H9 (cell line): ENCODE measurements around the gene SNX5. TPM values are rescaled to one million over a fixed set of nuclear protein-coding genes. Genes with fewer than 3 reads are reported as not detected.

Experiments used
- DNase-seq: peaks from one replicate; pipeline ENCODE4 v3.0.0-alpha.2; 2017
- H2AFZ ChIP-seq: one replicate; pipeline ENCODE4 v1.6.1; 2013; ENCODE audit warnings: mild to moderate bottlenecking, low read length, control low read depth, moderate library complexity
- H2AK5ac ChIP-seq: 2 replicates; pipeline ENCODE4 v1.6.1; 2013; ENCODE audit warnings: low read length, control low read depth, mixed read lengths; ENCODE audit not compliant: insufficient read length
- H2BK120ac ChIP-seq: one replicate; pipeline ENCODE4 v1.6.1; 2013; ENCODE audit warnings: low read depth, mild to moderate bottlenecking, low read length, control low read depth, inconsistent platforms; ENCODE audit not compliant: poor library complexity, severe bottlenecking
- H2BK12ac ChIP-seq: 2 replicates; pipeline ENCODE4 v1.6.1; 2013; ENCODE audit warnings: low read length, control low read depth, mixed read lengths, low read depth; ENCODE audit not compliant: insufficient read length
- H2BK15ac ChIP-seq: 2 replicates; pipeline ENCODE4 v1.6.1; 2013; ENCODE audit warnings: low read depth, low read length, control low read depth
- H2BK20ac ChIP-seq: one replicate; pipeline ENCODE4 v1.6.1; 2013; ENCODE audit warnings: low read depth, mild to moderate bottlenecking, low read length, control low read depth, inconsistent platforms; ENCODE audit not compliant: poor library complexity, severe bottlenecking
- H2BK5ac ChIP-seq: 2 replicates; pipeline ENCODE4 v1.6.1; 2013; ENCODE audit warnings: low read length, control low read depth, mixed read lengths; ENCODE audit not compliant: insufficient read length
- H3K14ac ChIP-seq: 2 replicates; pipeline ENCODE4 v1.6.1; 2013; ENCODE audit warnings: low read length, control low read depth; ENCODE audit not compliant: insufficient read depth
- H3K18ac ChIP-seq: 2 replicates; pipeline ENCODE4 v1.6.1; 2013; ENCODE audit warnings: low read depth, mild to moderate bottlenecking, mixed read lengths, low read length, control low read depth; ENCODE audit not compliant: insufficient read length
- H3K23ac ChIP-seq: 2 replicates; pipeline ENCODE4 v1.6.1; 2013; ENCODE audit warnings: low read length, control low read depth, mixed read lengths, low read depth; ENCODE audit not compliant: insufficient read length
- H3K23me2 ChIP-seq: 2 replicates; pipeline ENCODE4 v1.6.1; 2013; ENCODE audit warnings: low read depth, mild to moderate bottlenecking, mixed read lengths, low read length, control low read depth; ENCODE audit not compliant: insufficient read length, poor library complexity, severe bottlenecking
- H3K27ac ChIP-seq: 2 replicates; pipeline ENCODE4 v1.5.1; 2013; ENCODE audit warnings: low read length, control low read depth, mixed read lengths, low read depth; ENCODE audit not compliant: insufficient read length
- H3K27me3 ChIP-seq: 2 replicates; pipeline ENCODE4 v1.6.1; 2013; ENCODE audit warnings: low read length, control low read depth, inconsistent platforms; ENCODE audit not compliant: insufficient read depth
- H3K4ac ChIP-seq: 2 replicates; pipeline ENCODE4 v1.6.1; 2013; ENCODE audit warnings: low read depth, mild to moderate bottlenecking, control low read depth, inconsistent platforms, low read length, moderate library complexity
- H3K4me1 ChIP-seq: 2 replicates; pipeline ENCODE4 v1.6.1; 2013; ENCODE audit warnings: low read length, control low read depth, inconsistent platforms; ENCODE audit not compliant: insufficient read depth
- H3K4me2 ChIP-seq: 2 replicates; pipeline ENCODE4 v1.6.1; 2013; ENCODE audit warnings: low read length, control low read depth, mixed read lengths; ENCODE audit not compliant: insufficient read length, insufficient read depth
- H3K56ac ChIP-seq: 2 replicates; pipeline ENCODE4 v1.6.1; 2013; ENCODE audit warnings: low read depth, mild to moderate bottlenecking, mixed read lengths, low read length, control low read depth; ENCODE audit not compliant: insufficient read length
- H3K79me1 ChIP-seq: 2 replicates; pipeline ENCODE4 v1.6.1; 2013; ENCODE audit warnings: low read depth, mild to moderate bottlenecking, moderate library complexity, low read length, control low read depth, inconsistent platforms; ENCODE audit not compliant: insufficient read depth, poor library complexity, severe bottlenecking
- H3K79me2 ChIP-seq: 2 replicates; pipeline ENCODE4 v1.6.1; 2013; ENCODE audit warnings: low read length, control low read depth, inconsistent platforms; ENCODE audit not compliant: insufficient read depth
- H3K9ac ChIP-seq: 2 replicates; pipeline ENCODE4 v1.6.1; 2013; ENCODE audit warnings: low read length, control low read depth, mixed read lengths; ENCODE audit not compliant: insufficient read length; ENCODE audit errors: extremely low read depth
- H3K9me3 ChIP-seq: one replicate; pipeline ENCODE4 v1.6.1; 2013; ENCODE audit warnings: low read depth, low read length, inconsistent platforms; ENCODE audit not compliant: control insufficient read depth
- H3T11ph ChIP-seq: one replicate; pipeline ENCODE4 v1.6.1; 2013; ENCODE audit warnings: mild to moderate bottlenecking, low read length, control low read depth, inconsistent platforms
- H4K20me1 ChIP-seq: one replicate; pipeline ENCODE4 v1.6.1; 2013; ENCODE audit not compliant: control insufficient read depth, insufficient read length, insufficient read depth
- H4K5ac ChIP-seq: 2 replicates; pipeline ENCODE4 v1.6.1; 2013; ENCODE audit warnings: low read depth, mild to moderate bottlenecking, mixed read lengths, low read length, control low read depth; ENCODE audit not compliant: insufficient read length
- H4K8ac ChIP-seq: replicated peaks from 2 replicates; pipeline ENCODE4 v1.6.1; 2013; ENCODE audit warnings: low read length, control low read depth, mixed read lengths, low read depth; ENCODE audit not compliant: insufficient read length
- H4K91ac ChIP-seq: 2 replicates; pipeline ENCODE4 v1.6.1; 2013; ENCODE audit warnings: low read depth, mild to moderate bottlenecking, moderate library complexity, mixed read lengths, low read length, control low read depth; ENCODE audit not compliant: insufficient read length
- H3K27ac Mint-ChIP-seq, 3 experiments: 2 replicates in 2 of 3; 3 replicates in 1 of 3; pipeline ENCODE4 v1.8.0; 2020 to 2021; ENCODE audit warnings: mixed read lengths in 3 of 3, mild to moderate bottlenecking in 1 of 3, moderate library complexity in 1 of 3
- H3K27me3 Mint-ChIP-seq: 2 replicates; pipeline ENCODE4 v1.8.0; 2021; ENCODE audit warnings: low read depth, mild to moderate bottlenecking, moderate library complexity, mixed read lengths
- H3K36me3 Mint-ChIP-seq, 3 experiments: 2 replicates in 2 of 3; 3 replicates in 1 of 3; pipeline ENCODE4 v1.8.0; 2020 to 2021; ENCODE audit warnings: low read depth in 3 of 3, mixed read lengths in 3 of 3; ENCODE audit not compliant: insufficient read depth in 1 of 3
- H3K4me1 Mint-ChIP-seq, 2 experiments: 2 replicates each; pipeline ENCODE4 v1.8.0; 2020; ENCODE audit warnings: mixed read lengths in 2 of 2
- H3K4me3 Mint-ChIP-seq, 2 experiments: 2 replicates in 1 of 2; 3 replicates in 1 of 2; pipeline ENCODE4 v1.8.0; 2020 to 2021; ENCODE audit warnings: mild to moderate bottlenecking in 2 of 2, mixed read lengths in 2 of 2, moderate library complexity in 1 of 2
- H3K9me3 Mint-ChIP-seq, 2 experiments: 2 replicates in 1 of 2; 3 replicates in 1 of 2; pipeline ENCODE4 v1.8.0; 2020; ENCODE audit warnings: mild to moderate bottlenecking in 2 of 2, mixed read lengths in 2 of 2, moderate library complexity in 1 of 2
- WGBS: extraction: QIAGEN DNeasy Blood & Tissue Kit; methylation state at CpG from one replicate; pipeline ENCODE4 v1.1.7; 2013; ENCODE audit warnings: missing lambda C conversion rate, low lambda C conversion rate, mixed read lengths; ENCODE audit not compliant: insufficient read length; ENCODE audit errors: extremely low coverage; 5-methylcytosine and 5-hydroxymethylcytosine counted together
- total RNA-seq: library from RNA; stranded (reverse); gene quantifications from 2 replicates; pipeline ENCODE4 v1.2.1, GENCODE V29; 2021
- TF ChIP-seq, protein P1 (sequence below): fragments of 200-600 bp; sonication (generic); conservative IDR thresholded peaks from 3 replicates; pipeline ENCODE4 v1.8.0; 2021; ENCODE audit warnings: antibody characterized with exemption, mild to moderate bottlenecking

SNX5 gene
- total RNA-seq, 1 experiment from 2014 or later: 194 TPM

- Histone ChIP-seq H3K18ac (no peak overlapping the region), H2BK12ac (no peak overlapping the region), H3K27me3 (no peaks in the 10 kb centered on the region), H3K79me2 (peaks cover 84% of the 10 kb centered on the region), H4K8ac (no peak overlapping the region), H3K23ac (no peak overlapping the region), H3T11ph (no peak overlapping the region), H3K14ac (no peak overlapping the region), H3K27ac (no peak overlapping the region), H3K9me3 (no peaks in the 10 kb centered on the region), H4K5ac (no peak overlapping the region), H2AFZ (no peak overlapping the region), H3K56ac (no peak overlapping the region), H2BK120ac (no peak overlapping the region), H3K9ac (peak overlapping the region; percentile 97), H3K4me1 (peaks cover 6% of the 10 kb centered on the region; the same call in 1 of the 2 replicates), H2BK5ac (no peak overlapping the region), H3K4ac (no peak overlapping the region), H4K20me1 (no peaks in the 10 kb centered on the region), H2AK5ac (no peak overlapping the region), H3K79me1 (no peaks in the 10 kb centered on the region), H4K91ac (no peak overlapping the region), H2BK15ac (no peak overlapping the region), H3K23me2 (peaks cover 31% of the 10 kb centered on the region), H2BK20ac (no peak overlapping the region), H3K4me2 (peak overlapping the region; percentile 96)
- Mint-ChIP-seq H3K36me3 (peaks cover 45 to 69% (median 61%) of the 10 kb centered on the region in 3 experiments), H3K9me3 (peaks cover 0 to 5% of the 10 kb centered on the region in 2 experiments; a peak in 1 of 5 replicates), H3K27me3 (0 out of 2 replicates have a peak, but pooled peaks cover 1% of the 10 kb centered on the region), H3K4me3 (peak overlapping the region; percentile 83 to 84), H3K4me1 (peaks cover 62 to 68% of the 10 kb centered on the region in 2 experiments), H3K27ac (peak overlapping the region; percentile 77 to 99 (median 97))
- TF ChIP-seq, protein P1, sequence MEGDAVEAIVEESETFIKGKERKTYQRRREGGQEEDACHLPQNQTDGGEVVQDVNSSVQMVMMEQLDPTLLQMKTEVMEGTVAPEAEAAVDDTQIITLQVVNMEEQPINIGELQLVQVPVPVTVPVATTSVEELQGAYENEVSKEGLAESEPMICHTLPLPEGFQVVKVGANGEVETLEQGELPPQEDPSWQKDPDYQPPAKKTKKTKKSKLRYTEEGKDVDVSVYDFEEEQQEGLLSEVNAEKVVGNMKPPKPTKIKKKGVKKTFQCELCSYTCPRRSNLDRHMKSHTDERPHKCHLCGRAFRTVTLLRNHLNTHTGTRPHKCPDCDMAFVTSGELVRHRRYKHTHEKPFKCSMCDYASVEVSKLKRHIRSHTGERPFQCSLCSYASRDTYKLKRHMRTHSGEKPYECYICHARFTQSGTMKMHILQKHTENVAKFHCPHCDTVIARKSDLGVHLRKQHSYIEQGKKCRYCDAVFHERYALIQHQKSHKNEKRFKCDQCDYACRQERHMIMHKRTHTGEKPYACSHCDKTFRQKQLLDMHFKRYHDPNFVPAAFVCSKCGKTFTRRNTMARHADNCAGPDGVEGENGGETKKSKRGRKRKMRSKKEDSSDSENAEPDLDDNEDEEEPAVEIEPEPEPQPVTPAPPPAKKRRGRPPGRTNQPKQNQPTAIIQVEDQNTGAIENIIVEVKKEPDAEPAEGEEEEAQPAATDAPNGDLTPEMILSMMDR: peak; percentile 33; the same call in 2 of the 3 replicates
- no CpG with 5 or more reads among the region's 9 CpGs for WGBS
- DNase-seq: no peak
Observed at GRCh38 chr20:17966432-17967310, 1.9 kb downstream of the SNX5 start.
